Gastrocnemius medialis (tissue), 4 donors: ENCODE data around the gene ANKRD22. TPM values are rescaled to one million over a fixed set of nuclear protein-coding genes. Genes with fewer than 3 reads are reported as not detected.
A peak's percentile ranks its signal among the peaks of the same experiment; 100 is the strongest.

Experiments
- ATAC-seq, 2 donors: fragments of 150-250 bp; one replicate each; pipeline ENCODE4 v1.9.1; 2016
- DNase-seq, 2 donors: peaks; one replicate each; pipeline ENCODE4 v3.0.0-alpha.2; 2019
- H3K27ac ChIP-seq, 4 donors: fragments of 200-600 bp; sonication (generic); 1 replicate in 1 of 4; 2 replicates in 3 of 4; pipeline ENCODE4 v1.5.1; 2016 to 2018; ENCODE audit warnings: mild to moderate bottlenecking in 2 of 4, moderate library complexity in 1 of 4
- H3K27me3 ChIP-seq, 3 donors: fragments of 200-600 bp; sonication (generic) in 2 of 3; 1 replicate in 1 of 3; 2 replicates in 2 of 3; pipeline versions ENCODE4 v1.5.1 to v1.6.0; 2016 to 2019; ENCODE audit warnings: mild to moderate bottlenecking in 1 of 3, moderate library complexity in 1 of 3
- H3K36me3 ChIP-seq, 2 donors: fragments of 200-600 bp; sonication (generic) in 1 of 2; one replicate each; pipeline ENCODE4 v1.5.1; 2017 to 2018
- H3K4me1 ChIP-seq, 2 donors: fragments of 200-600 bp; sonication (generic) in 1 of 2; one replicate each; pipeline ENCODE4 v1.5.1; 2016 to 2017; ENCODE audit warnings: mild to moderate bottlenecking in 2 of 2
- H3K4me3 ChIP-seq, 4 donors: fragments of 200-600 bp; sonication (generic) in 3 of 4; 1 replicate in 1 of 4; 2 replicates in 3 of 4; pipeline ENCODE4 v1.5.1; 2016 to 2019; ENCODE audit warnings: mild to moderate bottlenecking in 2 of 4
- H3K9me3 ChIP-seq, 3 donors: fragments of 200-600 bp; sonication (generic) in 2 of 3; 1 replicate in 1 of 3; 2 replicates in 2 of 3; pipeline ENCODE4 v1.5.1; 2016 to 2019
- CTCF ChIP-seq, 5 experiments: fragments of 450-650 bp in 3 of 5; fragments of 200-600 bp in 2 of 5; sonication (generic) in 2 of 5; IDR thresholded peaks in 4 of 5; conservative IDR thresholded peaks in 1 of 5; 1 replicate in 4 of 5; 2 replicates in 1 of 5; pipeline ENCODE4 v1.5.1; 2016 to 2019; ENCODE audit warnings: antibody characterized with exemption in 5 of 5, mild to moderate bottlenecking in 3 of 5, moderate library complexity in 3 of 5
- POLR2A ChIP-seq, 2 donors: fragments of 450-650 bp; IDR thresholded peaks; one replicate each; pipeline ENCODE4 v1.6.1; 2017; ENCODE audit warnings: antibody characterized with exemption in 2 of 2, mild to moderate bottlenecking in 2 of 2, moderate library complexity in 2 of 2
- in situ Hi-C, 4 donors: fragments of 200-750 bp; cut with MboI; loops; one replicate each; pipeline versions ENCODE4 v1.15.0 to v1.8.0; 2017; ENCODE audit warnings: low sequenced_read_pairs in 4 of 4
- intact Hi-C: fragments of 100-400 bp; cut with DNase I; formaldehyde crosslinking; loops from one replicate; pipeline ENCODE4 v1.15.1; 2023; ENCODE audit warnings: low total_unique reads
- total RNA-seq, 4 donors: library from RNA; depleted of rRNA; stranded (reverse); fragments of >200 nt; gene quantifications; one replicate each; pipeline versions ENCODE4 v1.1.0 to v1.2.3, GENCODE V29; 2016

The ANKRD22 gene
- total RNA-seq, 4 donors from 2014 or later: not detected

- TF ChIP-seq POLR2A (IDR thresholded peaks at IDR 0.05): no peak
- TF ChIP-seq CTCF (IDR thresholded peaks at IDR 0.05 in 4 of 5, conservative IDR thresholded peaks at IDR 0.05 in 1 of 5): peak in 1 of 5 experiments; percentile 30
- intact Hi-C loops: no loop called here
- Histone ChIP-seq H3K27ac (no peak overlapping the region), H3K4me1 (no peaks in the 10 kb centered on the region), H3K36me3 (no peaks in the 10 kb centered on the region), H3K4me3 (no peak overlapping the region), H3K9me3 (no peaks in the 10 kb centered on the region), H3K27me3 (no peaks in the 10 kb centered on the region)
- DNase-seq (no peak), ATAC-seq (no peak)
- in situ Hi-C loops: no loop called here
Observed at GRCh38 chr10:88791924-88792323, 59.7 kb downstream of the ANKRD22 start.

DNA sequence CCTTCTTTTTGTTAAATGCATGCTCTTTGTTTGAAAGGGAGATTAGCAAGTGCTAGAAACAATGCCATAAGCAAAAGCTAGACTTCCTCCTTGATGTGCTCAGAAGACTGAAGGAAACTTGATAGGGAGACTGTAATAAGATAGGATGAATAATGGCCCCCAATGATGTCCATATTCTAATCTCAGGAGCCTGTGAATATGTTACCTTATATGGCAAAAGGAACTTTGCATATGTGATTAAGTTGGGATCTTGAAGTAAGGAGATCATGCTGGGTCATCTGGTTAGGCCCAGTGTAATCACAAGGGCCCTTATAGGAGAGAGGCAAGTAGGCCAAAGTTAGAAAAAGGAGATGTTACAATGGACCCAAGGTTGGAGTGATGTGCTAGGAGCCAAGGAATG is 62.7 kb downstream of the ANKRD22 start:
- no peak for DNase-seq
- intact Hi-C loops: no loop called here
- no peak for ATAC-seq
- Histone ChIP-seq H3K9me3 (no peaks in the 10 kb centered on the region), H3K36me3 (no peaks in the 10 kb centered on the region), H3K27me3 (no peaks in the 10 kb centered on the region), H3K4me1 (no peaks in the 10 kb centered on the region), H3K27ac (no peak overlapping the region), H3K4me3 (no peak overlapping the region)
- in situ Hi-C loops: no loop called here
- TF ChIP-seq POLR2A (IDR thresholded peaks at IDR 0.05) (no peak), CTCF (IDR thresholded peaks at IDR 0.05 in 4 of 5, conservative IDR thresholded peaks at IDR 0.05 in 1 of 5) (no peak)

DNA sequence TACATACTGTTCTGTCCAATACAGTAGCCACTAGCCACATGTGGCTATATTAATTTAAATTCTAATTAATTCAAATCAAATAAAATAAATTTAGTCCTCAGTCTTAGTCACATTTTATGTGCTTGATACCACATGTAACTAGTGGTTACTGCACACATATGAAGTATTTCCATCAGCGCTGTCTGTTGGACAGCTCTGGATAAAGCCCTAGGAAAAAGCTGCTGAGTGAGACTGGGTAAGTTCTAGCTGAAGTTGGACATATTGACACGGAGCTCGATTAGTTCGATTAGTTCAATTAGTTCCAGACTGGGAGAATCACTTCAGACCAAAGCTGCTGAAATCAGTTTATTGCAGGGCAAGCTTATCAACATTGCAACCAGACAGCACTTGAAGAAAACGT is 64.2 kb downstream of the ANKRD22 start:
- Histone ChIP-seq H3K27me3 (no peaks in the 10 kb centered on the region), H3K9me3 (no peaks in the 10 kb centered on the region), H3K4me3 (no peak overlapping the region), H3K36me3 (no peaks in the 10 kb centered on the region), H3K27ac (no peak overlapping the region), H3K4me1 (no peaks in the 10 kb centered on the region)
- TF ChIP-seq CTCF (IDR thresholded peaks at IDR 0.05 in 4 of 5, conservative IDR thresholded peaks at IDR 0.05 in 1 of 5): no peak
- TF ChIP-seq POLR2A (IDR thresholded peaks at IDR 0.05): no peak
- in situ Hi-C loops: no loop called here
- intact Hi-C loops: no loop called here
- ATAC-seq: no peak
- DNase-seq: no peak

DNA sequence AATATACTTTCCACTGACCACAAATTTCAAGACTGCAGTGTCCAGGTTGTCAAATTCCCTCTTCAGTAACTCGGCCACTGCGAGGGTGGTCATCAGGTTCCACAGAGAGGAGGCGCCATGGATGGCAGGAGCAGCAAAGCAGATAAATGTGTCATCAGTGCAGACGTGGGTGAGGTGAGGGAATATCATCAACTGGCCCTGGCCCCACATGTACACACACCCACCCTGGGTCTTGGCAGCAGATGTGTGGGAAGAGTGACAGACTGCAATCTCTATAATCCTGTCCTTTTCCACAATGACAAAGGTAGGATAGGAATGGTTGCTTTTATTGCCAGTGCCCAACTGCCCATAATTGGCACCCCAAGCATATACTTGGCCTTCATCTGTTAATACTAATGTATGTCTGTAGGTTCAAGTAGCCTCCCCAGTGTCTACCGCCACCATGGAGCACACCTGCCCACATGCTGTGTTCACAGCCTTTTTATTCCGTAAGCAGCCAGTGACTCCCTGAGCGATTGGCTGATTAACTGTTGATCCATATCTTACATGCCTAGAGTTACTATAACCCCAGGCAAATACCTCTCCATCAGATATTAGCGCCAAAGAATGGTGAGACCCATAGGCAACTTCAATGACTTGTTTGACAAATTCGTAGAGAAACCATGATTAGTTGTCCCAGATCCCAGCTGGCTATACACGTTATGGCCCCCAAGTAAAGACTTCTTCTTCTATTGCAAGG is 65.4 kb downstream of the ANKRD22 start:
- no peaks in the 10 kb centered on the region for H3K4me1 ChIP-seq
- in situ Hi-C loops: no loop called here
- intact Hi-C loops: no loop called here
- no peaks in the 10 kb centered on the region for H3K36me3 ChIP-seq
- no peak overlapping the region for H3K27ac ChIP-seq
- H3K4me3 ChIP-seq: no peak overlapping the region
- H3K27me3 ChIP-seq: no peaks in the 10 kb centered on the region
- ATAC-seq (no peak), DNase-seq (no peak)
- TF ChIP-seq CTCF (IDR thresholded peaks at IDR 0.05 in 4 of 5, conservative IDR thresholded peaks at IDR 0.05 in 1 of 5): no peak
- TF ChIP-seq POLR2A (IDR thresholded peaks at IDR 0.05): no peak
- H3K9me3 ChIP-seq: no peaks in the 10 kb centered on the region

DNA sequence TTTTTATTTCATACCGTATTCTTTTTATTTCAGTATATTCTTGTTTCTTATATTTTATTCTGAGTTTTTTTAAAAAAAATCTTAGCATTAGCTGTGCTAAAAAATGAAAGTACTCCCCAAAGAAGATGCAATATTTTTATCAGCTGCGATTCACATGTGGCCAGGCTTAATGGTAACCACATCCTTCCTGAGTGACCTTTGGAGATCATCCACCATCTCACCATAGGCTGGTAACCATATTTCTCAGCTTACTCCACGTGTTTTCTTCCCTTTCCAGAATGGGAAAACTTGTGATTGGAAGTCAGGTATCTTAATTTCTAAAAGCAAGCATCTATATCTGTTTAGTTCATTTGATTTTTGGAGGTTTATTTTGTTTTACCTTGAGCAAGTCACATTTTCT is 67.9 kb downstream of the ANKRD22 start:
- no peak overlapping the region for H3K27ac ChIP-seq
- DNase-seq (no peak), ATAC-seq (no peak)
- intact Hi-C loops: no loop called here
- H3K36me3 ChIP-seq: no peaks in the 10 kb centered on the region
- TF ChIP-seq CTCF (IDR thresholded peaks at IDR 0.05 in 4 of 5, conservative IDR thresholded peaks at IDR 0.05 in 1 of 5): no peak
- TF ChIP-seq POLR2A (IDR thresholded peaks at IDR 0.05): no peak
- H3K9me3 ChIP-seq: no peaks in the 10 kb centered on the region
- no peak overlapping the region for H3K4me3 ChIP-seq
- H3K4me1 ChIP-seq: no peaks in the 10 kb centered on the region
- in situ Hi-C loops: no loop called here
- no peaks in the 10 kb centered on the region for H3K27me3 ChIP-seq
